Uterus (tissue), 4 donors: ENCODE data around the gene CEND1. TPM values are rescaled to one million over a fixed set of nuclear protein-coding genes. Genes with fewer than 3 reads are reported as not detected.

Experiments
- DNase-seq, 2 donors: peaks; one replicate each; pipeline ENCODE4 v3.0.0-alpha.2; 2019 to 2020
- H3K27ac ChIP-seq, 2 donors: fragments of 200-600 bp; sonication (generic); 1 replicate in 1 of 2; 2 replicates in 1 of 2; pipeline ENCODE4 v1.5.1; 2016 to 2018
- H3K27me3 ChIP-seq, 2 donors: fragments of 200-600 bp; sonication (generic); one replicate each; pipeline ENCODE4 v1.5.1; 2018 to 2019; ENCODE audit warnings: control low read depth in 1 of 2
- H3K36me3 ChIP-seq, 2 donors: fragments of 200-600 bp; sonication (generic); one replicate each; pipeline ENCODE4 v1.5.1; 2019; ENCODE audit warnings: control low read depth in 1 of 2
- H3K4me1 ChIP-seq, 2 donors: fragments of 200-600 bp; sonication (generic); one replicate each; pipeline ENCODE4 v1.5.1; 2018 to 2019; ENCODE audit warnings: control low read depth in 1 of 2
- H3K4me3 ChIP-seq, 2 donors: fragments of 200-600 bp; sonication (generic); 1 replicate in 1 of 2; 2 replicates in 1 of 2; pipeline ENCODE4 v1.5.1; 2018 to 2019; ENCODE audit warnings: mild to moderate bottlenecking in 1 of 2
- H3K9me3 ChIP-seq, 2 donors: fragments of 200-600 bp; sonication (generic); one replicate each; pipeline ENCODE4 v1.5.1; 2019; ENCODE audit warnings: control low read depth in 1 of 2
- POLR2A ChIP-seq, 2 donors: fragments of 450-650 bp; IDR thresholded peaks; one replicate each; pipeline ENCODE4 v1.6.1; 2016; ENCODE audit warnings: antibody characterized with exemption in 2 of 2, mild to moderate bottlenecking in 1 of 2, moderate library complexity in 1 of 2
- intact Hi-C: fragments of 100-400 bp; cut with DNase I; formaldehyde crosslinking; loops from one replicate; pipeline ENCODE4 v1.15.1; 2023; ENCODE audit warnings: low total_unique reads
- total RNA-seq, 4 donors: library from RNA; depleted of rRNA in 3 of 4; stranded (reverse); fragments of >200 nt in 3 of 4; gene quantifications; one replicate each; pipeline versions ENCODE4 v1.1.0 to v1.2.4, GENCODE V29; 2014 to 2023
- TF ChIP-seq, protein P1 (sequence below), 4 experiments: fragments of 200-600 bp in 2 of 4; fragments of 450-650 bp in 2 of 4; sonication (generic) in 2 of 4; IDR thresholded peaks; one replicate each; pipeline ENCODE4 v1.5.1; 2016 to 2019; ENCODE audit warnings: antibody characterized with exemption in 4 of 4, mild to moderate bottlenecking in 2 of 4, moderate library complexity in 1 of 4
- donor health status: DM: yes; HTN: yes; CAD: no.

CEND1 gene
- total RNA-seq, 4 donors from 2014 or later = 0.41 TPM; not detected in 3

- intact Hi-C loops = no loop called here
Measured at GRCh38 chr11:790721-791564, 1.1 kb upstream of the CEND1 start.

DNA sequence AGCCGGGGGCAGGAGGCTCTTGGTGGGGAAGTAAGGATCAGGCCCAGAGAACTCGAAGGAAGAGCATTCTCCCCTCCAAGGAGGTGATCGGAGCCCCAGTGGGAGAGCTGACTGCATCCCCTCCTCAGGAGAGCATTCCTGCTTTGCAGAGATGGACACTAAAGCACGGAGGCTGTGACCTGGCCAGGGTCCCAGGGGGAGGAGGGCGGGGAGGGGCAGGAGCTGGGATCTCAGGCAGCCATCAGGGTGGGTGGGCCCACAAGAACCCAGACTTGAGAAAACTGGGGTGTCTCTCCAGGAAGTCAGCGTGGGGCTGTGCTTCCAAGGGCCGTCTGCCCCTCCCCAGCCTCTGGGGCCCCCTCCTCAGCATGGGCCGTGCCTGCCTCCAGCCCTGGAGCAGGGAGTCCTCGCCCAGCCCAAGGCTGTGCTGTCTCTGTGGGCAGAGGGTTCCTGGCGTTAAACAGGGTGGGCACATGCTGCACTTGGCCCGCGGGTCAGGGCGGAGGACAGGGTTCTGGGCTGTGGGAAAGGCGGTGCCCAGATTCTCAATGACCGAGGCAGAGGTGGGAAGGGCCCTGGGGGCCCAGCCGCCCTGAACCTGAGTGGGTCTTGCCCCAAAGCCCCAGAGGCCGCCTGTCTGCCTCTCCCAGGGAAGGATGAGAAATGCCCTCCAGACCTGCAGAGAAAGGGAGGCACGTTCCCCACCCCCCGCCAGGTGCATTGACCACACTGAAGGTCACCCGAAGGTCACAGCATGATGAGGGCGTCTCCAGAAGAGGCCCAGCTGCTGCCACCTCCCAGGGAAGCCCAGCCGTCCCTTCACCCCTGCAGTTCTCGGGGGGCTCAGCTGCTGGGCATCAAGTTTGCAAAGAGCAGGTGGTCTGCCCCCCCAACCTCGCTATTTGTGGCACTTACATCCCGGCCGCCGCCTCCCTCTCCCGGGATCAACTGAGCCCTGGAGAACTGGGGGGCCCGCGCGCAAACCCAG is 643 bp downstream of the CEND1 start:
- Histone ChIP-seq H3K9me3 (no peaks in the 10 kb centered on the region), H3K4me3 (no peak overlapping the region), H3K27me3 (peaks cover 0 to 4% of the 10 kb centered on the region in 2 donors), H3K4me1 (no peaks in the 10 kb centered on the region), H3K36me3 (no peaks in the 10 kb centered on the region), H3K27ac (no peak overlapping the region)
- DNase-seq = no peak
- intact Hi-C loops = no loop called here
- TF ChIP-seq POLR2A (IDR thresholded peaks at IDR 0.05) = no peak
- TF ChIP-seq, protein P1, sequence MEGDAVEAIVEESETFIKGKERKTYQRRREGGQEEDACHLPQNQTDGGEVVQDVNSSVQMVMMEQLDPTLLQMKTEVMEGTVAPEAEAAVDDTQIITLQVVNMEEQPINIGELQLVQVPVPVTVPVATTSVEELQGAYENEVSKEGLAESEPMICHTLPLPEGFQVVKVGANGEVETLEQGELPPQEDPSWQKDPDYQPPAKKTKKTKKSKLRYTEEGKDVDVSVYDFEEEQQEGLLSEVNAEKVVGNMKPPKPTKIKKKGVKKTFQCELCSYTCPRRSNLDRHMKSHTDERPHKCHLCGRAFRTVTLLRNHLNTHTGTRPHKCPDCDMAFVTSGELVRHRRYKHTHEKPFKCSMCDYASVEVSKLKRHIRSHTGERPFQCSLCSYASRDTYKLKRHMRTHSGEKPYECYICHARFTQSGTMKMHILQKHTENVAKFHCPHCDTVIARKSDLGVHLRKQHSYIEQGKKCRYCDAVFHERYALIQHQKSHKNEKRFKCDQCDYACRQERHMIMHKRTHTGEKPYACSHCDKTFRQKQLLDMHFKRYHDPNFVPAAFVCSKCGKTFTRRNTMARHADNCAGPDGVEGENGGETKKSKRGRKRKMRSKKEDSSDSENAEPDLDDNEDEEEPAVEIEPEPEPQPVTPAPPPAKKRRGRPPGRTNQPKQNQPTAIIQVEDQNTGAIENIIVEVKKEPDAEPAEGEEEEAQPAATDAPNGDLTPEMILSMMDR (IDR thresholded peaks at IDR 0.05) = no peak

More at GRCh38 chr11:790721-791564, 1.1 kb upstream of the CEND1 start:
- Histone ChIP-seq H3K4me3 (no peak overlapping the region), H3K4me1 (peaks cover 0 to 11% of the 10 kb centered on the region in 2 donors), H3K27me3 (peaks cover 0 to 4% of the 10 kb centered on the region in 2 donors), H3K9me3 (no peaks in the 10 kb centered on the region), H3K27ac (no peak overlapping the region), H3K36me3 (no peaks in the 10 kb centered on the region)
- no peak for TF ChIP-seq POLR2A (IDR thresholded peaks at IDR 0.05)
- TF ChIP-seq, protein P1 (IDR thresholded peaks at IDR 0.05) = no peak
- no peak for DNase-seq

DNA sequence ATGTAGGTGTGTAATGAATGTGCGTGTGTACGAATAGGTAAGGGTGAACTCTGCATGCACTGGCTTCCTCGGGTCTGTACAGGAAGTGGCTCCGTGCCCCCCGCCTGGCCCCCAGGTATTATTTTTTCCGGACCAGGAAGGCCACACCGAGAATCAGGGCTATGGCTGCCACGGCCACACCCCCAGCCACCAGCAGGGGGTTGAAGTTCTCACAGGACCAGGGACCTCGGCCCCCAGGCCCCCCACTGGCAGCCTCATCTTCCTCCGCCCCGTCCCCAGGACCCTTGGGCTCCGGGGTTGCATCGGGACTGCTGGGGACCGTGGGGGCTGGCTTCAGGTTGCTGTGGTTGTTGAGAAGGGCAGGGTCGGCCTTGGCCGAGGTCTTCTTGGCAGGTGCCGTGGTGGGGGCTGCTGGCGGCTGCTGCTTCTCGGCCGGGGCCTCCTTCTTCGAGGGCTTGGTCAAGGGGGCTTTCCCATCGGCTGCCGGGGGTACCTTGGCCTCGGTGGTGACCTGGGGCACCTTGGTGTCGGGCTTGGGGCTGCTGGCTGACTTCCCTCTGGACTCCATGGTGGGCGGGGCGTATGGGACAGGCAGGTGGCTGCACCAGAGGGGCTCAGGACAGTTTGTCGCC is 1.8 kb downstream of the CEND1 start:
- Histone ChIP-seq H3K36me3 (no peaks in the 10 kb centered on the region), H3K27me3 (peaks cover 0 to 4% of the 10 kb centered on the region in 2 donors), H3K4me3 (no peak overlapping the region), H3K4me1 (peaks cover 0 to 2% of the 10 kb centered on the region in 2 donors), H3K27ac (no peak overlapping the region), H3K9me3 (no peaks in the 10 kb centered on the region)
- no peak for DNase-seq
- intact Hi-C loops = no loop called here
- TF ChIP-seq, protein P1 (IDR thresholded peaks at IDR 0.05) = no peak
- no peak for TF ChIP-seq POLR2A (IDR thresholded peaks at IDR 0.05)

DNA sequence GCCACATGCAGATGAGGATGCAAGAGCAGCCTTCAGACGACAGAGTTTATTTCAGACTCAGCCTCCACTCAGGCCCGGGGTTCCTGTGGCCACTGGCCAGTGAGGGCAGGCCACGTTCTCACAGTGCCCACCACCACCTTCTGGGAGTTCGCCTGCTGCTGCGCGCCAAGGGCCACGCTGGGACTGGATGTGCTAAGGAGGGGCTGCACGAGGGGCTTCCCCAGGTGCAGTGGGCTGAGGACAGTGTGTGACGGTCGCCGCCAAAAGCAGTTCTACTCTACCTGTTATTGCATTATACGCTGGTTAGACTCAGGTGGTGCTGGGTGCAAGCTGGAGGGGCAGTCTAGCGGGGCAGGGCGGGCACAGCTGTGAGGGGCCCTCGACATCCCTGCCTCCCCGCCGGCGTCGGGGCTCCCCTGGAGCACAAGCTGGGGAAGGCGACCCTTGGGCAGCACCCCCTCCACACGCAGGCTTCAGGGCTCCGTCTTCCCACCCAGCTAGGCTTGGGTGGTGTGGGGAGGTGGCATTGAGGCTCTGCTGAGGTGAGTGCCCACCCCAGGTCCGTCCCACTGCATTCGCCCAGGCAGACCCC is 2.7 kb downstream of the CEND1 start:
- DNase-seq = no peak
- Histone ChIP-seq H3K4me1 (peaks cover 0 to 6% of the 10 kb centered on the region in 2 donors), H3K36me3 (no peaks in the 10 kb centered on the region), H3K27me3 (peaks cover 0 to 4% of the 10 kb centered on the region in 2 donors), H3K9me3 (no peaks in the 10 kb centered on the region), H3K4me3 (no peak overlapping the region), H3K27ac (no peak overlapping the region)
- TF ChIP-seq, protein P1 (IDR thresholded peaks at IDR 0.05) = no peak
- no peak for TF ChIP-seq POLR2A (IDR thresholded peaks at IDR 0.05)
- intact Hi-C loops = no loop called here
